ENCODE data around the gene TCF7. TPM values are rescaled to one million over a fixed set of nuclear protein-coding genes. Genes with fewer than 3 reads are reported as not detected.

Gene TCF7
- total and polyA plus RNA-seq, 2 of the 13 experiments (the other 11 are each of a cell fraction or from before 2014, with no cell fraction given), result 6.3 to 6.8 TPM

DNA sequence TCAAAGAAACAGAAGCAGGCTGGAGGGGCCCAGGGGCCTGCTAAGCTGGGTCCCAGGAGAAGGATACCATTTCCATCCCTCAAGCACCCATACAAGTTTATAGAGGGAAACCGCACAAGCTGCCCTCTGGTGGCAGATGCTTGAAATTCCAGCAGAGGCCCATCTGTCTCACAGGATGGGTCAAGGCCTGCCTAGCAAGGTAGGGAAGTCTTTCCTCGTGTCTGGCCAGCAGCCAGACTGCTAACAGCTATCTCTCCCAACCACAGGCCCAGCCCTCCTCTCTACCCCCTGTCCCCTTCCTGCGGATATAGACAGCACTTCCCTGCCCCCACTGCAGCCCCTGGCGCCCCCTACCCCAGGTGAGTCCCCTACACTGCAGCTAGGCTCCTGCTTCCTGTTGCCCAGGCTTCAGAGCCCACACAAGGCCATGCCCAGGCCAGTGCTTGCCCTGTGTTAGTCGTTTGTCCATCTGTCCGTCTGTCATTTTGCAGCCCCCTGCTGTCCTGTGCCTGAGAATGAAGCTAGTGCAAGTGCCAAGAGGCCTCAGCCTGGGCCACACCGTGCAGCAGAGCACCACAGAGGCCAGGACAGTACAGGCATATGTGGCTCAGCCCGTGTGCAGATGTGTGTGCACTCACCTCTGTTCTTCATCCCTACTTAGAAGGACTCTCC is 26.2 kb downstream of the TCF7 start (continued):
- TF ChIP-seq ZNF280B (CRISPR knock-in tag; IDR thresholded peaks at IDR 0.05; ENCODE audit: borderline replicate concordance), result no peak
- TF ChIP-seq, protein P1, sequence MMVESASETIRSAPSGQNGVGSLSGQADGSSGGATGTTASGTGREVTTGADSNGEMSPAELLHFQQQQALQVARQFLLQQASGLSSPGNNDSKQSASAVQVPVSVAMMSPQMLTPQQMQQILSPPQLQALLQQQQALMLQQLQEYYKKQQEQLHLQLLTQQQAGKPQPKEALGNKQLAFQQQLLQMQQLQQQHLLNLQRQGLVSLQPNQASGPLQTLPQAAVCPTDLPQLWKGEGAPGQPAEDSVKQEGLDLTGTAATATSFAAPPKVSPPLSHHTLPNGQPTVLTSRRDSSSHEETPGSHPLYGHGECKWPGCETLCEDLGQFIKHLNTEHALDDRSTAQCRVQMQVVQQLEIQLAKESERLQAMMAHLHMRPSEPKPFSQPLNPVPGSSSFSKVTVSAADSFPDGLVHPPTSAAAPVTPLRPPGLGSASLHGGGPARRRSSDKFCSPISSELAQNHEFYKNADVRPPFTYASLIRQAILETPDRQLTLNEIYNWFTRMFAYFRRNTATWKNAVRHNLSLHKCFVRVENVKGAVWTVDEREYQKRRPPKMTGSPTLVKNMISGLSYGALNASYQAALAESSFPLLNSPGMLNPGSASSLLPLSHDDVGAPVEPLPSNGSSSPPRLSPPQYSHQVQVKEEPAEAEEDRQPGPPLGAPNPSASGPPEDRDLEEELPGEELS (CRISPR knock-in tag; IDR thresholded peaks at IDR 0.05), result no peak
- TF ChIP-seq GATAD2A (CRISPR knock-in tag; IDR thresholded peaks at IDR 0.05), result no peak
- TF ChIP-seq ZNF776 (CRISPR knock-in tag; IDR thresholded peaks at IDR 0.05), result no peak
- TF ChIP-seq XRCC5 (optimal IDR thresholded peaks at IDR 0.05; ENCODE audit: low read length), result peak; percentile 60
- TF ChIP-seq SAP130 (CRISPR knock-in tag; IDR thresholded peaks at IDR 0.05; ENCODE audit: low read depth), result peak; percentile 27; the same call in 1 of the 2 replicates
- TF ChIP-seq, protein P2, sequence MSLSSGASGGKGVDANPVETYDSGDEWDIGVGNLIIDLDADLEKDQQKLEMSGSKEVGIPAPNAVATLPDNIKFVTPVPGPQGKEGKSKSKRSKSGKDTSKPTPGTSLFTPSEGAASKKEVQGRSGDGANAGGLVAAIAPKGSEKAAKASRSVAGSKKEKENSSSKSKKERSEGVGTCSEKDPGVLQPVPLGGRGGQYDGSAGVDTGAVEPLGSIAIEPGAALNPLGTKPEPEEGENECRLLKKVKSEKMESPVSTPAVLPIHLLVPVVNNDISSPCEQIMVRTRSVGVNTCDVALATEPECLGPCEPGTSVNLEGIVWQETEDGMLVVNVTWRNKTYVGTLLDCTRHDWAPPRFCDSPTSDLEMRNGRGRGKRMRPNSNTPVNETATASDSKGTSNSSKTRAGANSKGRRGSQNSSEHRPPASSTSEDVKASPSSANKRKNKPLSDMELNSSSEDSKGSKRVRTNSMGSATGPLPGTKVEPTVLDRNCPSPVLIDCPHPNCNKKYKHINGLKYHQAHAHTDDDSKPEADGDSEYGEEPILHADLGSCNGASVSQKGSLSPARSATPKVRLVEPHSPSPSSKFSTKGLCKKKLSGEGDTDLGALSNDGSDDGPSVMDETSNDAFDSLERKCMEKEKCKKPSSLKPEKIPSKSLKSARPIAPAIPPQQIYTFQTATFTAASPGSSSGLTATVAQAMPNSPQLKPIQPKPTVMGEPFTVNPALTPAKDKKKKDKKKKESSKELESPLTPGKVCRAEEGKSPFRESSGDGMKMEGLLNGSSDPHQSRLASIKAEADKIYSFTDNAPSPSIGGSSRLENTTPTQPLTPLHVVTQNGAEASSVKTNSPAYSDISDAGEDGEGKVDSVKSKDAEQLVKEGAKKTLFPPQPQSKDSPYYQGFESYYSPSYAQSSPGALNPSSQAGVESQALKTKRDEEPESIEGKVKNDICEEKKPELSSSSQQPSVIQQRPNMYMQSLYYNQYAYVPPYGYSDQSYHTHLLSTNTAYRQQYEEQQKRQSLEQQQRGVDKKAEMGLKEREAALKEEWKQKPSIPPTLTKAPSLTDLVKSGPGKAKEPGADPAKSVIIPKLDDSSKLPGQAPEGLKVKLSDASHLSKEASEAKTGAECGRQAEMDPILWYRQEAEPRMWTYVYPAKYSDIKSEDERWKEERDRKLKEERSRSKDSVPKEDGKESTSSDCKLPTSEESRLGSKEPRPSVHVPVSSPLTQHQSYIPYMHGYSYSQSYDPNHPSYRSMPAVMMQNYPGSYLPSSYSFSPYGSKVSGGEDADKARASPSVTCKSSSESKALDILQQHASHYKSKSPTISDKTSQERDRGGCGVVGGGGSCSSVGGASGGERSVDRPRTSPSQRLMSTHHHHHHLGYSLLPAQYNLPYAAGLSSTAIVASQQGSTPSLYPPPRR (CRISPR knock-in tag; IDR thresholded peaks at IDR 0.05; ENCODE audit: borderline replicate concordance), result no peak
- TF ChIP-seq ELF3 (CRISPR knock-in tag; IDR thresholded peaks at IDR 0.05), result no peak
- TF ChIP-seq GPBP1L1 (CRISPR knock-in tag; IDR thresholded peaks at IDR 0.05), result no peak
- no peak for TF ChIP-seq ZNF451 (CRISPR knock-in tag; IDR thresholded peaks at IDR 0.05)
- TF ChIP-seq TCF7 (IDR thresholded peaks at IDR 0.05; ENCODE audit: low read depth), result no peak
- no peak for TF ChIP-seq FOXK2 (IDR thresholded peaks at IDR 0.05)
- TF ChIP-seq MED1 (CRISPR knock-in tag; IDR thresholded peaks at IDR 0.05), result 0 out of 2 replicates have a peak, but pooled peaks have one; percentile 23
- no peak for TF ChIP-seq ZBTB33 (CRISPR knock-in tag; IDR thresholded peaks at IDR 0.05)
- TF ChIP-seq TEAD3 (CRISPR knock-in tag; optimal IDR thresholded peaks at IDR 0.05; ENCODE audit: borderline replicate concordance), result peak; percentile 91
- TF ChIP-seq SP5 (CRISPR knock-in tag; IDR thresholded peaks at IDR 0.05; ENCODE audit: borderline replicate concordance, low read depth), result no peak
- no peak for TF ChIP-seq ZNF891 (CRISPR knock-in tag; IDR thresholded peaks at IDR 0.05)
- no peak for TF ChIP-seq MAFG (CRISPR knock-in tag; IDR thresholded peaks at IDR 0.05)

Measured in HepG2 (cell line).